Measurements from ENCODE around the gene PWWP2A. TPM values are rescaled to one million over a fixed set of nuclear protein-coding genes. Genes with fewer than 3 reads are reported as not detected.

Gene PWWP2A
- total and polyA plus RNA-seq, 2 donors (not counting 1 experiment from before 2014, with no cell fraction given): 19.6 to 48.8 TPM

- Mint-ChIP-seq H3K27ac (no peak overlapping the region), H3K27me3 (no peaks in the 10 kb centered on the region), H3K4me1 (peaks cover 3% of the 10 kb centered on the region), H3K4me3 (no peak overlapping the region), H3K9me3 (ENCODE audit: insufficient read depth) (no peaks in the 10 kb centered on the region)
- ChIA-PET POLR2A (no interaction called here), CTCF (interaction anchor here (1.5 to 2.0 kb wide), 2 partner anchors 263 to 266 kb away, joined by 10 to 20 read pairs; no protein-coding TSS in a partner anchor)
- no peak overlapping the region for H3K4me3 ChIP-seq (ENCODE audit: control extremely low read depth in 1 of 5, extremely low read depth in 1 of 5, insufficient read depth in 1 of 5, low read depth in 2 of 5, low read length in 4 of 5)
- no peak overlapping the region for H2AFZ ChIP-seq (ENCODE audit: insufficient read depth, low read depth, low read length, poor library complexity, severe bottlenecking)
- H3K4me1 ChIP-seq (ENCODE audit: control insufficient read depth in 2 of 2, insufficient read depth in 2 of 2, low read length in 2 of 2): no peaks in the 10 kb centered on the region
- no peaks in the 10 kb centered on the region for H4K20me1 ChIP-seq (ENCODE audit: control insufficient read depth, insufficient read depth, low read length, poor library complexity, severe bottlenecking)
- ATAC-seq (ENCODE audit: low read depth): no peak
- TF ChIP-seq CTCF (IDR thresholded peaks at IDR 0.05): no peak
- TF ChIP-seq EZH2 (IDR thresholded peaks at IDR 0.05; ENCODE audit: borderline replicate concordance, insufficient read depth, low read depth, low read length, poor library complexity, severe bottlenecking): no peak
- H3K27me3 ChIP-seq (replicated peaks in 1 of 4; ENCODE audit: control extremely low read depth in 1 of 4, control insufficient read depth in 3 of 4, insufficient read depth in 4 of 4, low read length in 3 of 4): no peaks in the 10 kb centered on the region
- WGBS (ENCODE audit: insufficient coverage): 100% methylated on average over 2 of the region's 2 CpGs
- H3K79me2 ChIP-seq (ENCODE audit: control insufficient read depth, insufficient read depth, low read length): no peaks in the 10 kb centered on the region
- no peaks in the 10 kb centered on the region for H3K9me3 ChIP-seq (ENCODE audit: control extremely low read depth in 1 of 3, control insufficient read depth in 2 of 3, insufficient read depth in 1 of 3, low read length in 2 of 3)
- H3K36me3 ChIP-seq (replicated peaks in 1 of 2; ENCODE audit: control extremely low read depth in 1 of 2, control insufficient read depth in 1 of 2, extremely low read depth in 1 of 2, insufficient read depth in 2 of 2, low read length in 1 of 2): peaks cover 6 to 9% of the 10 kb centered on the region in 2 experiments
- no peak overlapping the region for H3K9ac ChIP-seq (ENCODE audit: low read length)
- H3K27ac ChIP-seq (ENCODE audit: low read length in 2 of 2): no peak overlapping the region
- intact Hi-C loops (cut with micrococcal nuclease): loop anchor here (1.0 kb wide), 1 partner anchor 312 kb away; no protein-coding TSS in a partner anchor
- no peak for DNase-seq
- H3K4me2 ChIP-seq (replicated peaks; ENCODE audit: low read depth, low read length, poor library complexity, severe bottlenecking): no peak overlapping the region
Observed at GRCh38 chr5:160079753-160080152, 39.5 kb downstream of the PWWP2A start.

- Histone ChIP-seq H3K4me2 (replicated peaks; ENCODE audit: low read depth, low read length, poor library complexity, severe bottlenecking) (no peak overlapping the region), H3K27ac (ENCODE audit: low read length in 2 of 2) (no peak overlapping the region), H3K9ac (ENCODE audit: low read length) (no peak overlapping the region), H4K20me1 (ENCODE audit: control insufficient read depth, insufficient read depth, low read length, poor library complexity, severe bottlenecking) (no peaks in the 10 kb centered on the region), H3K27me3 (replicated peaks in 1 of 4; ENCODE audit: control extremely low read depth in 1 of 4, control insufficient read depth in 3 of 4, insufficient read depth in 4 of 4, low read length in 3 of 4) (no peaks in the 10 kb centered on the region), H2AFZ (ENCODE audit: insufficient read depth, low read depth, low read length, poor library complexity, severe bottlenecking) (no peak overlapping the region), H3K4me3 (ENCODE audit: control extremely low read depth in 1 of 5, extremely low read depth in 1 of 5, insufficient read depth in 1 of 5, low read depth in 2 of 5, low read length in 4 of 5) (no peak overlapping the region), H3K79me2 (ENCODE audit: control insufficient read depth, insufficient read depth, low read length) (no peaks in the 10 kb centered on the region), H3K36me3 (replicated peaks in 1 of 2; ENCODE audit: control extremely low read depth in 1 of 2, control insufficient read depth in 1 of 2, extremely low read depth in 1 of 2, insufficient read depth in 2 of 2, low read length in 1 of 2) (peaks cover 6 to 9% of the 10 kb centered on the region in 2 experiments), H3K9me3 (ENCODE audit: control extremely low read depth in 1 of 3, control insufficient read depth in 2 of 3, insufficient read depth in 1 of 3, low read length in 2 of 3) (no peaks in the 10 kb centered on the region), H3K4me1 (ENCODE audit: control insufficient read depth in 2 of 2, insufficient read depth in 2 of 2, low read length in 2 of 2) (no peaks in the 10 kb centered on the region)
- ChIA-PET POLR2A (no interaction called here), CTCF (no interaction called here)
- intact Hi-C loops (cut with micrococcal nuclease): no loop called here
- DNase-seq: no peak
- no peak for TF ChIP-seq CTCF (IDR thresholded peaks at IDR 0.05)
- no peak for TF ChIP-seq EZH2 (IDR thresholded peaks at IDR 0.05; ENCODE audit: borderline replicate concordance, insufficient read depth, low read depth, low read length, poor library complexity, severe bottlenecking)
- Mint-ChIP-seq H3K9me3 (ENCODE audit: insufficient read depth) (no peaks in the 10 kb centered on the region), H3K4me3 (no peak overlapping the region), H3K27ac (no peak overlapping the region), H3K4me1 (peaks cover 4% of the 10 kb centered on the region), H3K27me3 (no peaks in the 10 kb centered on the region)
- no CpG with 5 or more reads among the region's 2 CpGs for WGBS (ENCODE audit: insufficient coverage)
- no peak for ATAC-seq (ENCODE audit: low read depth)
Observed at GRCh38 chr5:160076997-160077396, 42.3 kb downstream of the PWWP2A start.

Measured in B cell (primary cell).